Suprapubic skin (tissue), 4 donors: ENCODE data around the gene TCHP. TPM values are rescaled to one million over a fixed set of nuclear protein-coding genes. Genes with fewer than 3 reads are reported as not detected.
A peak's percentile ranks its signal among the peaks of the same experiment; 100 is the strongest.
"Not testable (repeated sequence)": the region's sequence is repeated elsewhere in the genome, so short reads cannot be mapped to it uniquely, and the experiment has no call there.

Experiments used
- DNase-seq, 2 donors: peaks; one replicate each; pipeline ENCODE4 v3.0.0-alpha.2; 2019; ENCODE audit warnings: low spot score in 2 of 2
- H3K27ac ChIP-seq: fragments of 200-600 bp; sonication (generic); one replicate; pipeline ENCODE4 v1.5.1; 2019
- H3K27me3 ChIP-seq: fragments of 200-600 bp; sonication (generic); one replicate; pipeline ENCODE4 v1.5.1; 2019
- H3K36me3 ChIP-seq: fragments of 200-600 bp; sonication (generic); one replicate; pipeline ENCODE4 v1.5.1; 2019
- H3K4me1 ChIP-seq: fragments of 200-600 bp; sonication (generic); one replicate; pipeline ENCODE4 v1.5.1; 2019
- H3K4me3 ChIP-seq: fragments of 200-600 bp; sonication (generic); one replicate; pipeline ENCODE4 v1.5.1; 2019; ENCODE audit warnings: mild to moderate bottlenecking
- H3K9me3 ChIP-seq: fragments of 200-600 bp; sonication (generic); one replicate; pipeline ENCODE4 v1.5.1; 2019
- EP300 ChIP-seq: sonication (generic); formaldehyde crosslinking; IDR thresholded peaks from one replicate; pipeline ENCODE4 v1.6.1; 2017; ENCODE audit warnings: antibody characterized with exemption
- POLR2A ChIP-seq, 2 donors: fragments of 450-650 bp; IDR thresholded peaks; one replicate each; pipeline ENCODE4 v1.6.1; 2017; ENCODE audit warnings: antibody characterized with exemption in 2 of 2, mild to moderate bottlenecking in 2 of 2, moderate library complexity in 2 of 2
- POLR2AphosphoS5 ChIP-seq, 3 donors: sonication (generic); formaldehyde crosslinking; IDR thresholded peaks; one replicate each; pipeline ENCODE4 v1.6.1; 2017; ENCODE audit warnings: antibody characterized with exemption in 3 of 3
- WGBS: methylation state at CpG from one replicate; pipeline ENCODE4 v1.1.5; 2018; 5-methylcytosine and 5-hydroxymethylcytosine counted together
- total RNA-seq, 4 donors: library from RNA; depleted of rRNA; stranded (reverse); fragments of >200 nt; gene quantifications; one replicate each; pipeline ENCODE4 v1.1.0, GENCODE V29; 2016
- TF ChIP-seq, protein P1 (sequence below), 2 donors: fragments of 200-600 bp in 1 of 2; fragments of 450-650 bp in 1 of 2; sonication (generic) in 1 of 2; IDR thresholded peaks; one replicate each; pipeline ENCODE4 v1.5.1; 2016 to 2019; ENCODE audit warnings: antibody characterized with exemption in 2 of 2, mild to moderate bottlenecking in 1 of 2, moderate library complexity in 1 of 2

The TCHP gene
- 10 to 100 TPM; 22.6 to 96.4 (median 36.6) TPM for total RNA-seq

DNA sequence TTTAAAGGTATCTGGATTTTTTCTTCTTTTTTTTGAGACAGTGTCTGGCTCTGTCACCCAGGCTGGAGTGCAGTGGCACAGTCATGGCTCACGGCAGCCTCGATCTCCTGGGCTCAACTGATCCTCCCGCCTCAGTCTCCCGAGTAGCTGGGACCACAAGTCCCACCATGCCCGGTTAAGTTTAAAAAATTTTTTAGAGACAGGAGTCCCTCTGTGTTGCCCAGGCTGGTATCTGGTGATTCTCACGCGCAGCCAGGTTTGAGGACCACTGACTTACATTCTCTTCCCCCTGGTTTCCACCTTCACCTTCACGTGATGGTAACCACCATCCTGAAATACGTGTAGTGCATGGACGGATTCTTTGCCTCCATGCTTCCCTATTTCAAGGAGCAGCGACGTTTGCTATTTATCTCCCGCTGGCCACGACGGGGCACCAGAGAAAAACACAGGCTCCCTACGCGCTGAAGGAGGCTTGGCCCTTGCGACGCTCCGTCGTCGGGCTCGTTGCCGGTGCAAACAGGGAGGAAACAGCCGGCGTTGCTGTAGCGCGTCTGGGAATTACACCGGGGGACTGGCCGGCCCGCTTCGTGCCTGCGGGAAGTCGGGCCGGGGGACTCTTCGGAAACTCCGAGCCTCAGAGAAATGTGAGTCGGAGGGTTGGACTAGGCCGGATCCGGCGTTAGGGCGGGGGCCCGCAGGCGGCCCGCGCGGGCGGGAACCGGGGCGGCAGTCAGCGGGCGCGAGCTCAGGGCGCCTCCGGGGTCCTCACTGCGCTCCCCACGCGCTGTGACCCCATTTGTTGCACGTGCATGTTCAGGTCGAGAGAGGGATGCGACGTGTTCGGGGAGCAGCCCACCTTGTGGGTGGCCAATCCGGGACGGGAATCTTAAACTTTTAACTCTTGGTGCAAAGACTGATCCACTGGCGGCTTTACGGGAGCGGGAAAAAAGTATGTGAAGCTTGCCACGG lies at the start of gene TCHP:
TSS of gene TCHP (plus strand) at position 492 of the 969 bp plus-strand sequence. CDS start 2,753 bp downstream, outside the sequence.
- Histone ChIP-seq H3K36me3 (peaks cover 22% of the 10 kb centered on the region), H3K4me1 (peaks cover 26% of the 10 kb centered on the region), H3K27me3 (no peaks in the 10 kb centered on the region), H3K9me3 (no peaks in the 10 kb centered on the region), H3K27ac (peak within 1 kb of the TSS; percentile 79), H3K4me3 (peak within 1 kb of the TSS; percentile 69)
- TF ChIP-seq, protein P1, sequence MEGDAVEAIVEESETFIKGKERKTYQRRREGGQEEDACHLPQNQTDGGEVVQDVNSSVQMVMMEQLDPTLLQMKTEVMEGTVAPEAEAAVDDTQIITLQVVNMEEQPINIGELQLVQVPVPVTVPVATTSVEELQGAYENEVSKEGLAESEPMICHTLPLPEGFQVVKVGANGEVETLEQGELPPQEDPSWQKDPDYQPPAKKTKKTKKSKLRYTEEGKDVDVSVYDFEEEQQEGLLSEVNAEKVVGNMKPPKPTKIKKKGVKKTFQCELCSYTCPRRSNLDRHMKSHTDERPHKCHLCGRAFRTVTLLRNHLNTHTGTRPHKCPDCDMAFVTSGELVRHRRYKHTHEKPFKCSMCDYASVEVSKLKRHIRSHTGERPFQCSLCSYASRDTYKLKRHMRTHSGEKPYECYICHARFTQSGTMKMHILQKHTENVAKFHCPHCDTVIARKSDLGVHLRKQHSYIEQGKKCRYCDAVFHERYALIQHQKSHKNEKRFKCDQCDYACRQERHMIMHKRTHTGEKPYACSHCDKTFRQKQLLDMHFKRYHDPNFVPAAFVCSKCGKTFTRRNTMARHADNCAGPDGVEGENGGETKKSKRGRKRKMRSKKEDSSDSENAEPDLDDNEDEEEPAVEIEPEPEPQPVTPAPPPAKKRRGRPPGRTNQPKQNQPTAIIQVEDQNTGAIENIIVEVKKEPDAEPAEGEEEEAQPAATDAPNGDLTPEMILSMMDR (IDR thresholded peaks at IDR 0.05), result peak in 1 of 2 donors; percentile 20
- TF ChIP-seq POLR2AphosphoS5 (IDR thresholded peaks at IDR 0.05), result peak in 2 of 3 donors; percentile 62 to 99
- no peak for TF ChIP-seq EP300
- WGBS, result 2% methylated on average over 15 of the region's 69 CpGs
- DNase-seq, result peak; percentile 88 to 90

DNA sequence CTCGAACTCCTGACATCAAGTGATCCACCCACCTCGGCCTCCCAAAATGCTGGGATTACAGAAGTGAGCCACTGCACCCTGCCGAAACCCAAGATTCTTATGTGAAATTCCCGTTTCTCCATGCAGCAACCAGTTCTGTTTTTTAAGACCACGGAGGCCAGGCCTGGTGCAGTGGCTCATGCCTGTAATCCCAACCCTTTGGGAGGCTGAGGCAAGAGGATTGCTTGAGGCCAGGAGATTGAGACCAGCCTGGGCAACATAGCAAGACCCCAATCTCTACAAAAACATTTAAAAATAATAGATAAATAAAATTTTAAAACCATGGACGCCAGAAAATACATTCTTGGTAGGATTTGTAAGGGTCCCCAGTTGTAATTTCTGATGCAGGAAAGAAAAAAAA lies 49.6 kb upstream of the TCHP start:
- H3K36me3 ChIP-seq, result peaks cover 36% of the 10 kb centered on the region
- H3K27me3 ChIP-seq, DNase-seq, H3K9me3 ChIP-seq, H3K4me3 ChIP-seq, H3K27ac ChIP-seq, H3K4me1 ChIP-seq: not testable (repeated sequence)
- WGBS, result 98% methylated on average over 6 of the region's 6 CpGs

DNA sequence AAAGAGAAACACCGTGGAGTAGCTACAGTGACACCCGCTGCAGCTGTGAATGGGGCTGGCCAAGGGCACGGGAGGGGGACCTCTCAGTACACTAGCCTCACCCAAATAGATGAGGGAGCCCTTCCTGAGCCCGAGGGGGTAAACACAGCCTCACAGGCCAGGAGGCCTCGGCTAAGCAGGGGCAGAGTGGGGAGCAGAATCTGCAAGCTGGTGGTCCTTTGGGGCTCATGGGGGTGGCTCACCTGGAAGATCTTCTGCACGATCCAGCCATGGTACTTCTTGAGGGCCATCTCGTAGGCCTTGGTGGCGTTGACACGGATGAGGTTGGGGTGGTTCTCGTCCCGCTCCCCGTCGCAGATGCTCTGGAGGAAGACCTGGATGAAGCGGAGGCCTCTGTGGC lies 44.7 kb upstream of the TCHP start:
- Histone ChIP-seq H3K4me3 (no peak overlapping the region), H3K36me3 (peaks cover 68% of the 10 kb centered on the region), H3K27ac (no peak overlapping the region), H3K27me3 (no peaks in the 10 kb centered on the region), H3K4me1 (no peaks in the 10 kb centered on the region), H3K9me3 (no peaks in the 10 kb centered on the region)
- no peak for TF ChIP-seq EP300
- TF ChIP-seq, protein P1 (IDR thresholded peaks at IDR 0.05), result no peak
- no peak for TF ChIP-seq POLR2A (IDR thresholded peaks at IDR 0.05)
- TF ChIP-seq POLR2AphosphoS5 (IDR thresholded peaks at IDR 0.05), result no peak
- no peak for DNase-seq
- 87% methylated on average over 13 of the region's 14 CpGs for WGBS

DNA sequence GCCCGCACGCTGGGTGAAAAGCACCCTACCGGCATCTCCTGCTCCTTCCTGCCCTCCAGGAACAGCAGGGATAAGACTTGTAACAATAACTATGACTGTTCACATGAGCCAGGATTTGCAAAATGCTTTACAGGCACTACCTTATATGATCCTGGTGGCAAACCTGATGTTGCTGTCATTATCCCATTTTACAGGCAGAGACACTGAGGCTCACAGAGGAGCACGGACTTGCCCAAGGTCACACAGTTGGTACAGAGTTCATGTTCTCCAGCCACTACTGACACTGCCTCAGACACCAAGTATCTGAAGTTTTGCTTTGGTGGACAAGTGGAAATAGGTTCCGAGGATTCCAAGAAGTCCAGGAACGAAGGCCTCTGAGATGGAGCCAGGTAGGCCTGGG lies 42.4 kb upstream of the TCHP start:
- no peak for DNase-seq
- Histone ChIP-seq H3K27ac (no peak overlapping the region), H3K4me1 (peaks cover 6% of the 10 kb centered on the region), H3K36me3 (peaks cover 57% of the 10 kb centered on the region), H3K4me3 (no peak overlapping the region), H3K9me3 (no peaks in the 10 kb centered on the region), H3K27me3 (no peaks in the 10 kb centered on the region)
- 93% methylated on average over 6 of the region's 6 CpGs for WGBS
- TF ChIP-seq POLR2AphosphoS5 (IDR thresholded peaks at IDR 0.05), result no peak
- no peak for TF ChIP-seq EP300
- TF ChIP-seq POLR2A (IDR thresholded peaks at IDR 0.05), result no peak
- TF ChIP-seq, protein P1 (IDR thresholded peaks at IDR 0.05), result no peak

DNA sequence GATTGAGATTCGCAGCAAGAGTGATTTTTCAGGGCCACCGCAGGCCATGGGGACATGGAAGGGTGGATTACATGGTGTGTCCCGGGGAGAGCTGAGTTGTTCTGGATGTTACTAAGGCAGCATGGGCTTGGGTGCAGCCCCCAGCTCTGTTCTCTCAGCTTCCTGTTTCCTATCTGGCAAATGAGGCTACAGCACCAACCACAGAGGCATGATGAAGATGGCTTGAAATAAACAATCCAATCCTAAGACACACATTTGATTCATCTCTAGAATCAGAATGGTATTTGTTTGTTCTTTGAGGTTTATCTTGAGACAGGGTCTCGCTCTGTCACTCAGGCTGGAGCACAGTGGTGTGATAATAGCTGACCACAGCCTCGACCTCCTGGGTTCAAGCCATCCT lies 41.3 kb upstream of the TCHP start:
- Histone ChIP-seq H3K27ac (no peak overlapping the region), H3K27me3 (no peaks in the 10 kb centered on the region), H3K9me3 (no peaks in the 10 kb centered on the region), H3K36me3 (peaks cover 55% of the 10 kb centered on the region), H3K4me1 (peaks cover 17% of the 10 kb centered on the region), H3K4me3 (no peak overlapping the region)
- no peak for DNase-seq
- 81% methylated on average over 5 of the region's 5 CpGs for WGBS
- no peak for TF ChIP-seq POLR2A (IDR thresholded peaks at IDR 0.05)

DNA sequence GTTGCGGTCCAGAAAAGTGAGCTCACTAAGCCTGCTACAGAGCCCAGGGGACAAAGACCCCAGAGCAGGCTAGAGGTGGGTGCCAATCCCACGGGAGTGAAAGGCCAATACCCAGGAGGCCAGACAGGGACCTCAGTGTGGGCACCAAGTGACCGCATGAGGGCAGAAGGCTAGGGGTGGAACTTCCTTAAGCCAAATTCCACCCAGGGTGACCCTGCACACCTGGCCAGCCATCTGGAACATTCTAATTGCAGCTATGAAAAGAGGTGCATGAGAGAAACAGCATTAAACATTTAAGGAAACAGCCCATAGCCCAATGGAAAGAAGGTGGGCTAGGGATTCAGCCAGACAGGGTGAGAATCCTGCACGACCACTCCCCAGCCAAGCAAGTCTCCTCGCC lies 39.1 kb upstream of the TCHP start:
- no peak for DNase-seq
- WGBS, result 99% methylated on average over 5 of the region's 5 CpGs
- peaks cover 32% of the 10 kb centered on the region for H3K36me3 ChIP-seq
- no peaks in the 10 kb centered on the region for H3K27me3 ChIP-seq
- TF ChIP-seq EP300, result no peak
- TF ChIP-seq, protein P1 (IDR thresholded peaks at IDR 0.05), result no peak
- no peak for TF ChIP-seq POLR2AphosphoS5 (IDR thresholded peaks at IDR 0.05)
- no peak for TF ChIP-seq POLR2A (IDR thresholded peaks at IDR 0.05)
- no peaks in the 10 kb centered on the region for H3K9me3 ChIP-seq
- no peak overlapping the region for H3K27ac ChIP-seq
- H3K4me3 ChIP-seq, result no peak overlapping the region
- peaks cover 39% of the 10 kb centered on the region for H3K4me1 ChIP-seq
